Keratinocyte (primary cell): ENCODE data around the gene CLCN4. TPM values are rescaled to one million over a fixed set of nuclear protein-coding genes. Genes with fewer than 3 reads are reported as not detected.

Source experiments
- DNase-seq: peaks from one replicate; pipeline ENCODE4 v3.0.0-alpha.2; 2011; ENCODE audit warnings: low read depth, missing footprints, low spot score
- FAIRE-seq: peaks from 2 replicates; lab custom pipeline; 2011; peaks lifted over from hg19 to GRCh38; lab: Jason Lieb, UNC
- H2AFZ ChIP-seq: 2 replicates; pipeline ENCODE4 v1.6.0; 2012; ENCODE audit warnings: low read length, control low read depth, inconsistent platforms; ENCODE audit not compliant: control insufficient read depth
- H3K27ac ChIP-seq: 2 replicates; pipeline ENCODE4 v1.5.1; 2011; ENCODE audit warnings: low read length; ENCODE audit not compliant: control insufficient read depth, insufficient read depth
- H3K27me3 ChIP-seq: 3 replicates; pipeline ENCODE4 v1.6.0; 2011; ENCODE audit warnings: low read length; ENCODE audit not compliant: control insufficient read depth, insufficient read depth; ENCODE audit errors: extremely low read depth
- H3K36me3 ChIP-seq, 2 experiments: 2 replicates in 1 of 2; 3 replicates in 1 of 2; pipeline ENCODE4 v1.5.1; 2011; ENCODE audit warnings: low read length in 2 of 2, mild to moderate bottlenecking in 1 of 2; ENCODE audit not compliant: control insufficient read depth in 2 of 2, insufficient read depth in 2 of 2; ENCODE audit errors: extremely low read depth in 1 of 2
- H3K4me1 ChIP-seq: 3 replicates; pipeline ENCODE4 v1.5.1; 2011; ENCODE audit warnings: low read length; ENCODE audit not compliant: control insufficient read depth, insufficient read depth; ENCODE audit errors: extremely low read depth
- H3K4me2 ChIP-seq: 3 replicates; pipeline ENCODE4 v1.6.0; 2011; ENCODE audit warnings: low read depth, low read length; ENCODE audit not compliant: control insufficient read depth, insufficient read depth; ENCODE audit errors: extremely low read depth
- H3K4me3 ChIP-seq, 3 experiments: fragments of 200-600 bp in 1 of 3; sonication (generic) in 1 of 3; 2 replicates in 2 of 3; 3 replicates in 1 of 3; pipeline ENCODE4 v1.5.1; 2011 to 2016; ENCODE audit warnings: low read length in 3 of 3, mild to moderate bottlenecking in 3 of 3, control low read depth in 2 of 3, inconsistent platforms in 1 of 3, low read depth in 1 of 3, mixed read lengths in 1 of 3, mixed run types in 1 of 3, moderate library complexity in 1 of 3; ENCODE audit not compliant: control insufficient read depth in 2 of 3, insufficient read depth in 2 of 3; ENCODE audit errors: extremely low read depth in 1 of 3
- H3K79me2 ChIP-seq: 2 replicates; pipeline ENCODE4 v1.6.0; 2012; ENCODE audit warnings: low read length; ENCODE audit not compliant: control insufficient read depth, insufficient read depth
- H3K9ac ChIP-seq: 3 replicates; pipeline ENCODE4 v1.6.0; 2011; ENCODE audit warnings: low read length; ENCODE audit not compliant: control insufficient read depth, insufficient read depth; ENCODE audit errors: extremely low read depth
- H3K9me1 ChIP-seq: 3 replicates; pipeline ENCODE4 v1.6.0; 2011; ENCODE audit warnings: low read length; ENCODE audit not compliant: control insufficient read depth, insufficient read depth; ENCODE audit errors: extremely low read depth
- H3K9me3 ChIP-seq: 2 replicates; pipeline ENCODE4 v1.5.1; 2012; ENCODE audit warnings: low read depth, low read length; ENCODE audit not compliant: control insufficient read depth
- H4K20me1 ChIP-seq: 3 replicates; pipeline ENCODE4 v1.6.0; 2011; ENCODE audit warnings: low read length; ENCODE audit not compliant: control insufficient read depth, insufficient read depth; ENCODE audit errors: extremely low read depth
- CTCF ChIP-seq, 3 experiments: IDR thresholded peaks in 1 of 3; conservative IDR thresholded peaks in 1 of 3; optimal IDR thresholded peaks in 1 of 3; 2 replicates in 2 of 3; 3 replicates in 1 of 3; pipeline versions ENCODE3 to v1.5.1; 2011; ENCODE audit warnings: low read length in 3 of 3, mild to moderate bottlenecking in 3 of 3, moderate library complexity in 2 of 3, control low read depth in 1 of 3, inconsistent platforms in 1 of 3; ENCODE audit not compliant: insufficient read depth in 2 of 3; ENCODE audit errors: extremely low read depth in 1 of 3
- EZH2 ChIP-seq: IDR thresholded peaks from one replicate; pipeline ENCODE4 v1.6.1; 2012; ENCODE audit warnings: inconsistent platforms, mild to moderate bottlenecking, low read length, moderate library complexity
- dilution Hi-C: fragments of 300-500 bp; cut with MboI; formaldehyde crosslinking; loops from one replicate; pipeline ENCODE4 v1.7.0; 2020; ENCODE audit warnings: low sequenced_read_pairs; ENCODE audit not compliant: extremely low pct_ligation_motif_present
- polyA plus RNA-seq, 5 experiments: library from polyadenylated mRNA; depleted of rRNA in 3 of 5; stranded (reverse) in 3 of 5; stranded (forward) in 1 of 5; unstranded in 1 of 5; fragments of >200 nt; gene quantifications; 1 replicate in 1 of 5; 2 replicates in 3 of 5; 3 replicates in 1 of 5; pipeline versions ENCODE4 v1.2.1 to v1.2.3, GENCODE V29; 2011 to 2012; ENCODE audit warnings: missing spikeins in 2 of 5, low read depth in 1 of 5, low replicate concordance in 1 of 5

The CLCN4 gene
- polyA plus RNA-seq, 1 donor (not counting 4 experiments of a cell fraction or from before 2014, with no cell fraction given), result 0.24 TPM

- no peak overlapping the region for H3K4me3 ChIP-seq
- no peaks in the 10 kb centered on the region for H3K27me3 ChIP-seq
- DNase-seq, result no peak
- no peaks in the 10 kb centered on the region for H3K4me1 ChIP-seq
- H4K20me1 ChIP-seq, result no peaks in the 10 kb centered on the region
- H3K9me3 ChIP-seq, result peaks cover 10% of the 10 kb centered on the region
- H3K36me3 ChIP-seq, result peaks cover 0 to 1% of the 10 kb centered on the region in 2 experiments
- no peak overlapping the region for H3K9ac ChIP-seq
- H3K9me1 ChIP-seq, result no peaks in the 10 kb centered on the region
- no peaks in the 10 kb centered on the region for H3K79me2 ChIP-seq
- dilution Hi-C loops, result no loop called here
- H3K4me2 ChIP-seq, result no peak overlapping the region
- no peak overlapping the region for H3K27ac ChIP-seq
- no peak for FAIRE-seq
- no peak for TF ChIP-seq CTCF (optimal IDR thresholded peaks at IDR 0.05 in 1 of 3, IDR thresholded peaks at IDR 0.05 in 1 of 3, conservative IDR thresholded peaks at IDR 0.05 in 1 of 3; ENCODE audit: extremely low read depth in 1 of 3, insufficient read depth in 2 of 3, low read length in 3 of 3)
- TF ChIP-seq EZH2, result no peak
- no peak overlapping the region for H2AFZ ChIP-seq
These were observed 41.7 kb upstream of the CLCN4 start for GRCh38 chrX:10115082-10115481.

GRCh38 chrX:10117301-10117700 is 39.5 kb upstream of the CLCN4 start:
- H3K79me2 ChIP-seq, result no peaks in the 10 kb centered on the region
- H3K4me3 ChIP-seq, result no peak overlapping the region
- dilution Hi-C loops, result no loop called here
- no peaks in the 10 kb centered on the region for H4K20me1 ChIP-seq
- H3K27me3 ChIP-seq, result no peaks in the 10 kb centered on the region
- peaks cover 18% of the 10 kb centered on the region for H3K9me3 ChIP-seq
- no peaks in the 10 kb centered on the region for H3K4me1 ChIP-seq
- H3K36me3 ChIP-seq, result peaks cover 0 to 3% of the 10 kb centered on the region in 2 experiments
- DNase-seq (no peak), FAIRE-seq (no peak)
- no peak overlapping the region for H3K9ac ChIP-seq
- H3K9me1 ChIP-seq, result no peaks in the 10 kb centered on the region
- no peak overlapping the region for H3K4me2 ChIP-seq
- H3K27ac ChIP-seq, result no peak overlapping the region
- TF ChIP-seq CTCF (optimal IDR thresholded peaks at IDR 0.05 in 1 of 3, IDR thresholded peaks at IDR 0.05 in 1 of 3, conservative IDR thresholded peaks at IDR 0.05 in 1 of 3; ENCODE audit: extremely low read depth in 1 of 3, insufficient read depth in 2 of 3, low read length in 3 of 3) (no peak), EZH2 (no peak)
- H2AFZ ChIP-seq, result no peak overlapping the region
